ELF-1 (cell line): ENCODE data around the gene CDC42SE1.
"Not testable (repeated sequence)": the region's sequence is repeated elsewhere in the genome, so short reads cannot be mapped to it uniquely, and the experiment has no call there.

Source experiments
- DNase-seq: peaks from one replicate; pipeline ENCODE4 v3.0.0-alpha.2; 2016; ENCODE audit warnings: low read depth, low spot score

Gene CDC42SE1

GRCh38 chr1:151059109-151060006 is at the start of gene CDC42SE1:
CDC42SE1 (minus strand) TSS chr1:151059622; CDS start chr1:151055730, 3,892 bp downstream.
- DNase-seq, result peak; percentile 92

GRCh38 chr1:151108331-151108730 is 48.9 kb upstream of the CDC42SE1 start:
- DNase-seq, result no peak

- no peak for DNase-seq
Observed at GRCh38 chr1:151106894-151107293, 47.5 kb upstream of the CDC42SE1 start.

- DNase-seq, result no peak
Observed at GRCh38 chr1:151104630-151105029, 45.2 kb upstream of the CDC42SE1 start.

- DNase-seq, result no peak
Observed at GRCh38 chr1:151098126-151098525, 38.7 kb upstream of the CDC42SE1 start.

- DNase-seq, result not testable (repeated sequence)
Observed at GRCh38 chr1:151097426-151097825, 38.0 kb upstream of the CDC42SE1 start.

GRCh38 chr1:151085953-151086559 is 26.6 kb upstream of the CDC42SE1 start:
- no peak for DNase-seq

GRCh38 chr1:151072224-151072623 is 12.8 kb upstream of the CDC42SE1 start:
- DNase-seq, result no peak

- DNase-seq, result peak; percentile 94
Observed at GRCh38 chr1:151070474-151071276, 11.3 kb upstream of the CDC42SE1 start, which contains the start of gene GABPB2. GABPB2 (plus strand) TSS chr1:151070761; CDS start chr1:151088190, 17,429 bp downstream.

GRCh38 chr1:151069103-151069486 is 9.7 kb upstream of the CDC42SE1 start:
- no peak for DNase-seq

GRCh38 chr1:151067185-151067584 is 7.8 kb upstream of the CDC42SE1 start:
- DNase-seq, result no peak

- DNase-seq, result no peak
Observed at GRCh38 chr1:151065089-151065645, 5.7 kb upstream of the CDC42SE1 start.

- peak; percentile 20 for DNase-seq
Observed at GRCh38 chr1:151062741-151063371, 3.4 kb upstream of the CDC42SE1 start.

- DNase-seq, result no peak
Observed at GRCh38 chr1:151061704-151062103, 2.3 kb upstream of the CDC42SE1 start.

GRCh38 chr1:151060657-151061421 is 1.4 kb upstream of the CDC42SE1 start:
- DNase-seq, result peak; percentile 34

GRCh38 chr1:151060007-151060656 is 710 bp upstream of the CDC42SE1 start, which contains the start of gene MLLT11:
MLLT11 (plus strand) TSS chr1:151060397; CDS start chr1:151067225, 6,828 bp downstream.
- DNase-seq, result peak; percentile 96

- DNase-seq, result peak; percentile 90
Observed at GRCh38 chr1:151058692-151059091, 730 bp downstream of the CDC42SE1 start.

- DNase-seq, result no peak
Observed at GRCh38 chr1:151056149-151056548, 3.3 kb downstream of the CDC42SE1 start.

GRCh38 chr1:151055581-151055980 is 3.8 kb downstream of the CDC42SE1 start:
- DNase-seq, result no peak
